Liver (tissue), 9 donors: ENCODE data around the gene TNFRSF1B. TPM values are rescaled to one million over a fixed set of nuclear protein-coding genes. Genes with fewer than 3 reads are reported as not detected.
A peak's percentile ranks its signal among the peaks of the same experiment; 100 is the strongest.
"Not testable (repeated sequence)": the region's sequence is repeated elsewhere in the genome, so short reads cannot be mapped to it uniquely, and the experiment has no call there.

Experiments used
- DNase-seq: peaks from one replicate; pipeline ENCODE4 v3.0.0-alpha.2; 2017; ENCODE audit warnings: low spot score
- H3K27ac ChIP-seq, 2 donors: one replicate each; pipeline ENCODE4 v1.7.0; 2013; ENCODE audit warnings: inconsistent platforms in 2 of 2, low read length in 2 of 2, control low read depth in 1 of 2, low read depth in 1 of 2, mild to moderate bottlenecking in 1 of 2
- H3K27me3 ChIP-seq, 4 donors: one replicate each; pipeline versions ENCODE4 v1.6.1 to v1.7.0; 2013; ENCODE audit warnings: low read length in 3 of 4, inconsistent platforms in 1 of 4, mild to moderate bottlenecking in 1 of 4, moderate library complexity in 1 of 4; ENCODE audit not compliant: control insufficient read depth in 4 of 4, insufficient read depth in 4 of 4
- H3K36me3 ChIP-seq, 4 donors: one replicate each; pipeline versions ENCODE4 v1.6.1 to v1.7.0; 2013; ENCODE audit warnings: low read length in 3 of 4, mild to moderate bottlenecking in 3 of 4, low read depth in 1 of 4, moderate library complexity in 1 of 4; ENCODE audit not compliant: control insufficient read depth in 4 of 4, insufficient read depth in 3 of 4
- H3K4me1 ChIP-seq, 4 donors: one replicate each; pipeline versions ENCODE4 v1.6.1 to v1.7.0; 2013; ENCODE audit warnings: low read length in 3 of 4, mild to moderate bottlenecking in 3 of 4, moderate library complexity in 1 of 4; ENCODE audit not compliant: control insufficient read depth in 4 of 4, insufficient read depth in 4 of 4
- H3K4me3 ChIP-seq, 3 donors: one replicate each; pipeline versions ENCODE4 v1.6.1 to v1.7.0; 2013; ENCODE audit warnings: low read length in 3 of 3, control low read depth in 1 of 3, low read depth in 1 of 3, mild to moderate bottlenecking in 1 of 3
- H3K9ac ChIP-seq, 2 donors: one replicate each; pipeline ENCODE4 v1.7.0; 2013; ENCODE audit warnings: low read length in 2 of 2, mild to moderate bottlenecking in 2 of 2, moderate library complexity in 2 of 2, control low read depth in 1 of 2, low read depth in 1 of 2
- H3K9me3 ChIP-seq, 4 donors: one replicate each; pipeline versions ENCODE4 v1.6.1 to v1.7.0; 2013; ENCODE audit warnings: low read length in 3 of 4; ENCODE audit not compliant: control insufficient read depth in 4 of 4
- EGR1 ChIP-seq, 2 donors: IDR thresholded peaks; 2 replicates each; pipeline ENCODE4 v1.6.1; 2016 to 2018; ENCODE audit warnings: antibody characterized with exemption in 2 of 2, low read depth in 2 of 2
- FOXA2 ChIP-seq: IDR thresholded peaks from 2 replicates; pipeline ENCODE4 v1.6.1; 2016; ENCODE audit warnings: antibody characterized with exemption
- HNF4A ChIP-seq, 2 donors: conservative IDR thresholded peaks; 2 replicates each; pipeline ENCODE4 v1.6.1; 2016; ENCODE audit warnings: antibody characterized with exemption in 2 of 2, mild to moderate bottlenecking in 2 of 2
- MAX ChIP-seq: IDR thresholded peaks from 2 replicates; pipeline ENCODE4 v1.6.1; 2016; ENCODE audit warnings: antibody characterized with exemption
- NR2F2 ChIP-seq: IDR thresholded peaks from 2 replicates; pipeline ENCODE4 v1.6.1; 2016; ENCODE audit warnings: antibody characterized with exemption
- RAD21 ChIP-seq, 2 donors: IDR thresholded peaks; 2 replicates each; pipeline ENCODE4 v1.6.1; 2016; ENCODE audit warnings: antibody characterized with exemption in 2 of 2, mild to moderate bottlenecking in 2 of 2
- REST ChIP-seq: IDR thresholded peaks from 2 replicates; pipeline ENCODE4 v1.6.1; 2016; ENCODE audit warnings: antibody characterized with exemption, mild to moderate bottlenecking
- RXRA ChIP-seq, 2 donors: IDR thresholded peaks; 2 replicates each; pipeline ENCODE4 v1.6.1; 2017 to 2018; ENCODE audit warnings: antibody characterized with exemption in 2 of 2, mild to moderate bottlenecking in 1 of 2
- TAF1 ChIP-seq: conservative IDR thresholded peaks from 2 replicates; pipeline ENCODE4 v1.6.1; 2016; ENCODE audit warnings: antibody characterized with exemption, mild to moderate bottlenecking
- WGBS: extraction: QIAGEN DNeasy Blood & Tissue Kit; methylation state at CpG from one replicate; pipeline ENCODE4 v1.1.7; 2013; 5-methylcytosine and 5-hydroxymethylcytosine counted together
- polyA plus RNA-seq, 2 donors: library from polyadenylated mRNA; stranded (reverse) in 1 of 2; unstranded in 1 of 2; fragments of 200-250 nt in 1 of 2; fragments of >200 nt in 1 of 2; fragmentation: Nextera tagmentation in 1 of 2; extraction: Ambion mirVana in 1 of 2; gene quantifications; one replicate each; pipeline versions ENCODE4 v1.2.1 to v1.2.3, GENCODE V29; 2013 to 2015
- total RNA-seq, 2 donors: library from RNA; depleted of rRNA; stranded (reverse); fragments of >200 nt; gene quantifications; one replicate each; pipeline ENCODE4 v1.2.3, GENCODE V29; 2014
- donor health status: healthy.
- donor health status: healthy.
- donor health status: healthy.
- donor health status: healthy.
- donor health status: healthy.

TNFRSF1B gene
- total and polyA plus RNA-seq, 4 donors: 7.2 to 19.6 (median 16.5) TPM

- H3K4me3 ChIP-seq, H3K36me3 ChIP-seq, H3K9me3 ChIP-seq, H3K4me1 ChIP-seq, H3K27me3 ChIP-seq, H3K9ac ChIP-seq, DNase-seq, H3K27ac ChIP-seq: not testable (repeated sequence)
- 100% methylated on average over 1 of the region's 1 CpG for WGBS
Observed at GRCh38 chr1:12222700-12223099, 55.9 kb downstream of the TNFRSF1B start.

- H3K9me3 ChIP-seq, H3K27me3 ChIP-seq, H3K4me3 ChIP-seq, H3K4me1 ChIP-seq, H3K36me3 ChIP-seq, H3K9ac ChIP-seq, DNase-seq, H3K27ac ChIP-seq: not testable (repeated sequence)
- 90% methylated on average over 6 of the region's 6 CpGs for WGBS
Observed at GRCh38 chr1:12224092-12224491, 57.3 kb downstream of the TNFRSF1B start.

GRCh38 chr1:12228979-12229378 is 62.2 kb downstream of the TNFRSF1B start:
- 92% methylated on average over 7 of the region's 7 CpGs for WGBS
- Histone ChIP-seq H3K4me1 (peaks cover 7 to 19% (median 14%) of the 10 kb centered on the region in 4 donors), H3K27ac (no peak overlapping the region), H3K27me3 (no peaks in the 10 kb centered on the region), H3K9me3 (no peaks in the 10 kb centered on the region), H3K9ac (no peak overlapping the region), H3K4me3 (no peak overlapping the region), H3K36me3 (no peaks in the 10 kb centered on the region)
- TF ChIP-seq FOXA2 (no peak), EGR1 (IDR thresholded peaks at IDR 0.05; ENCODE audit: low read depth in 2 of 2) (no peak), RXRA (IDR thresholded peaks at IDR 0.05) (no peak), TAF1 (no peak), RAD21 (IDR thresholded peaks at IDR 0.05) (no peak), NR2F2 (no peak)
- no peak for DNase-seq

- 66% methylated on average over 13 of the region's 13 CpGs for WGBS
- H3K27ac ChIP-seq: no peak overlapping the region
- H3K27me3 ChIP-seq: no peaks in the 10 kb centered on the region
- TF ChIP-seq MAX: no peak
- no peak for TF ChIP-seq RXRA (IDR thresholded peaks at IDR 0.05)
- TF ChIP-seq HNF4A (conservative IDR thresholded peaks at IDR 0.05): no peak
- TF ChIP-seq REST: no peak
- no peak for TF ChIP-seq FOXA2
- no peak for TF ChIP-seq RAD21 (IDR thresholded peaks at IDR 0.05)
- no peak overlapping the region for H3K9ac ChIP-seq
- no peaks in the 10 kb centered on the region for H3K36me3 ChIP-seq
- peak overlapping the region in 1 of 3 donors; percentile 100 for H3K4me3 ChIP-seq
- no peaks in the 10 kb centered on the region for H3K9me3 ChIP-seq
- DNase-seq: no peak
- H3K4me1 ChIP-seq: peaks cover 7 to 19% (median 14%) of the 10 kb centered on the region in 4 donors
Observed at GRCh38 chr1:12229386-12229834, 62.6 kb downstream of the TNFRSF1B start.
